ENCODE results near the gene P3H2.

P3H2 gene

GRCh38 chr3:189995129-189995528 is 125.6 kb downstream of the P3H2 start:
- H3K9me3 ChIP-seq (ENCODE audit: control insufficient read depth, low read length) = no peaks in the 10 kb centered on the region
- H3K79me2 ChIP-seq = no peaks in the 10 kb centered on the region
- no peak overlapping the region for H3K9ac ChIP-seq
- H3K36me3 ChIP-seq (ENCODE audit: control insufficient read depth, insufficient read depth, low read length) = no peaks in the 10 kb centered on the region
- no peaks in the 10 kb centered on the region for H3K27me3 ChIP-seq (ENCODE audit: control insufficient read depth, insufficient read depth, low read length)
- TF ChIP-seq, protein P1, sequence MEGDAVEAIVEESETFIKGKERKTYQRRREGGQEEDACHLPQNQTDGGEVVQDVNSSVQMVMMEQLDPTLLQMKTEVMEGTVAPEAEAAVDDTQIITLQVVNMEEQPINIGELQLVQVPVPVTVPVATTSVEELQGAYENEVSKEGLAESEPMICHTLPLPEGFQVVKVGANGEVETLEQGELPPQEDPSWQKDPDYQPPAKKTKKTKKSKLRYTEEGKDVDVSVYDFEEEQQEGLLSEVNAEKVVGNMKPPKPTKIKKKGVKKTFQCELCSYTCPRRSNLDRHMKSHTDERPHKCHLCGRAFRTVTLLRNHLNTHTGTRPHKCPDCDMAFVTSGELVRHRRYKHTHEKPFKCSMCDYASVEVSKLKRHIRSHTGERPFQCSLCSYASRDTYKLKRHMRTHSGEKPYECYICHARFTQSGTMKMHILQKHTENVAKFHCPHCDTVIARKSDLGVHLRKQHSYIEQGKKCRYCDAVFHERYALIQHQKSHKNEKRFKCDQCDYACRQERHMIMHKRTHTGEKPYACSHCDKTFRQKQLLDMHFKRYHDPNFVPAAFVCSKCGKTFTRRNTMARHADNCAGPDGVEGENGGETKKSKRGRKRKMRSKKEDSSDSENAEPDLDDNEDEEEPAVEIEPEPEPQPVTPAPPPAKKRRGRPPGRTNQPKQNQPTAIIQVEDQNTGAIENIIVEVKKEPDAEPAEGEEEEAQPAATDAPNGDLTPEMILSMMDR (IDR thresholded peaks at IDR 0.05) = no peak
- no peak overlapping the region for H2AFZ ChIP-seq
- no peak overlapping the region for H3K4me2 ChIP-seq (ENCODE audit: low read length)
- H3K4me3 ChIP-seq (ENCODE audit: low read depth, low read length) = no peak overlapping the region
- H3K27ac ChIP-seq = no peak overlapping the region
- H3K4me1 ChIP-seq = no peaks in the 10 kb centered on the region

GRCh38 chr3:189990826-189991225 is 129.9 kb downstream of the P3H2 start:
- no peak overlapping the region for H3K4me3 ChIP-seq (ENCODE audit: low read depth, low read length)
- H3K4me1 ChIP-seq = no peaks in the 10 kb centered on the region
- TF ChIP-seq, protein P1 (IDR thresholded peaks at IDR 0.05) = no peak
- H3K79me2 ChIP-seq = no peaks in the 10 kb centered on the region
- H2AFZ ChIP-seq = no peak overlapping the region
- no peak overlapping the region for H3K9ac ChIP-seq
- H3K4me2 ChIP-seq (ENCODE audit: low read length) = no peak overlapping the region
- no peak overlapping the region for H3K27ac ChIP-seq
- no peaks in the 10 kb centered on the region for H3K27me3 ChIP-seq (ENCODE audit: control insufficient read depth, insufficient read depth, low read length)
- no peaks in the 10 kb centered on the region for H3K36me3 ChIP-seq (ENCODE audit: control insufficient read depth, insufficient read depth, low read length)
- H3K9me3 ChIP-seq (ENCODE audit: control insufficient read depth, low read length) = no peaks in the 10 kb centered on the region

DNA sequence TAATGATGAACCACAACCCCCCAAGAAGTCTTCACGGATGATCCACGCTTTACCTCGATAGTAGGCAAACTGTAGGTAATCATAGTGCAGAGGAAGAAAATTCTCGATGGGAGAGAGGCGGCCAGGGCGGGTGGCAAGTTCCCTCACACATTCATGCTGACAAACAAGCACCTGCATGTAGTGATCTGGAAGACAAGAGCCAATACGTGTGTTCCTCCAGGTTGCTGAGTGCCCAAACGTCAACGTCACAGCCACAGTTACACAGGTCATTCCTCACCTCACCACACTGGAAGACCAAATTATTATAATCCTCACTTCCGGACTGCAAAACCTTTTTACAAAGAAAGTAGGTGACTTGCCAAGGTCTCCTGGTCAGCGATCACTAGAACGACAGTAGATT is 131.8 kb downstream of the P3H2 start:
- H3K4me2 ChIP-seq (ENCODE audit: low read length) = no peak overlapping the region
- no peak overlapping the region for H3K9ac ChIP-seq
- no peaks in the 10 kb centered on the region for H3K9me3 ChIP-seq (ENCODE audit: control insufficient read depth, low read length)
- no peaks in the 10 kb centered on the region for H3K4me1 ChIP-seq
- no peak overlapping the region for H2AFZ ChIP-seq
- H3K79me2 ChIP-seq = no peaks in the 10 kb centered on the region
- no peak overlapping the region for H3K4me3 ChIP-seq (ENCODE audit: low read depth, low read length)
- no peaks in the 10 kb centered on the region for H3K27me3 ChIP-seq (ENCODE audit: control insufficient read depth, insufficient read depth, low read length)
- H3K27ac ChIP-seq = no peak overlapping the region
- H3K36me3 ChIP-seq (ENCODE audit: control insufficient read depth, insufficient read depth, low read length) = no peaks in the 10 kb centered on the region
- TF ChIP-seq, protein P1 (IDR thresholded peaks at IDR 0.05) = no peak

- Histone ChIP-seq H3K27ac (no peak overlapping the region), H3K27me3 (ENCODE audit: control insufficient read depth, insufficient read depth, low read length) (no peaks in the 10 kb centered on the region), H3K4me1 (no peaks in the 10 kb centered on the region), H3K9me3 (ENCODE audit: control insufficient read depth, low read length) (no peaks in the 10 kb centered on the region), H2AFZ (no peak overlapping the region), H3K9ac (no peak overlapping the region), H3K79me2 (no peaks in the 10 kb centered on the region), H3K4me3 (ENCODE audit: low read depth, low read length) (no peak overlapping the region), H3K4me2 (ENCODE audit: low read length) (no peak overlapping the region), H3K36me3 (ENCODE audit: control insufficient read depth, insufficient read depth, low read length) (no peaks in the 10 kb centered on the region)
- TF ChIP-seq, protein P1 (IDR thresholded peaks at IDR 0.05) = no peak
Measured at GRCh38 chr3:189988322-189988721, 132.4 kb downstream of the P3H2 start.

DNA sequence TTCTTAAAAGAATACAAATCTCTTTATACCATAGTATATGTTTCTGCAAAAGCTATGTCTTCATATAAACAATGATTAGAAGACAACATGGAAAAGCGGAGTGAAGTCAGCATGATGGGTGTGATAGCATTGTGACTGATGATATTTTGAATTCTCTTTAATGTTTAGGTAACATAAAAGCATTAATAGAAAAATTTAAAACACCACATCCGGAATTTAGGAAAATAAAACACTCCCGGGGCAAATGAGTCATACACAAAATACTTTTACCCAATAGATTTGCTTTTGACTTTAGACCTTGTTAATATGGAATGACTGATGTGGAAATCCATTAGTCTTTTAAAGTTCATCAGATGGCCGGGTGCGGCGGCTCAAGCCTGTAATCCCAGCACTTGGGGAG is 134.7 kb downstream of the P3H2 start:
- Histone ChIP-seq H3K9me3 (ENCODE audit: control insufficient read depth, low read length) (no peaks in the 10 kb centered on the region), H3K27me3 (ENCODE audit: control insufficient read depth, insufficient read depth, low read length) (no peaks in the 10 kb centered on the region), H2AFZ (no peak overlapping the region), H3K36me3 (ENCODE audit: control insufficient read depth, insufficient read depth, low read length) (no peaks in the 10 kb centered on the region), H3K79me2 (no peaks in the 10 kb centered on the region), H3K4me1 (no peaks in the 10 kb centered on the region), H3K9ac (no peak overlapping the region), H3K4me2 (ENCODE audit: low read length) (no peak overlapping the region), H3K4me3 (ENCODE audit: low read depth, low read length) (no peak overlapping the region), H3K27ac (no peak overlapping the region)
- TF ChIP-seq, protein P1 (IDR thresholded peaks at IDR 0.05) = no peak

All from parathyroid adenoma (tissue), 2 donors.